Measurements from ENCODE around the gene GINS2.

Gene GINS2

GRCh38 chr16:85689950-85690320, 1.2 kb upstream of the GINS2 start:
- DNase-seq (ENCODE audit: low read depth) = no peak

- no peak for DNase-seq (ENCODE audit: low read depth)
Observed at GRCh38 chr16:85689285-85689949, 663 bp upstream of the GINS2 start.

DNA sequence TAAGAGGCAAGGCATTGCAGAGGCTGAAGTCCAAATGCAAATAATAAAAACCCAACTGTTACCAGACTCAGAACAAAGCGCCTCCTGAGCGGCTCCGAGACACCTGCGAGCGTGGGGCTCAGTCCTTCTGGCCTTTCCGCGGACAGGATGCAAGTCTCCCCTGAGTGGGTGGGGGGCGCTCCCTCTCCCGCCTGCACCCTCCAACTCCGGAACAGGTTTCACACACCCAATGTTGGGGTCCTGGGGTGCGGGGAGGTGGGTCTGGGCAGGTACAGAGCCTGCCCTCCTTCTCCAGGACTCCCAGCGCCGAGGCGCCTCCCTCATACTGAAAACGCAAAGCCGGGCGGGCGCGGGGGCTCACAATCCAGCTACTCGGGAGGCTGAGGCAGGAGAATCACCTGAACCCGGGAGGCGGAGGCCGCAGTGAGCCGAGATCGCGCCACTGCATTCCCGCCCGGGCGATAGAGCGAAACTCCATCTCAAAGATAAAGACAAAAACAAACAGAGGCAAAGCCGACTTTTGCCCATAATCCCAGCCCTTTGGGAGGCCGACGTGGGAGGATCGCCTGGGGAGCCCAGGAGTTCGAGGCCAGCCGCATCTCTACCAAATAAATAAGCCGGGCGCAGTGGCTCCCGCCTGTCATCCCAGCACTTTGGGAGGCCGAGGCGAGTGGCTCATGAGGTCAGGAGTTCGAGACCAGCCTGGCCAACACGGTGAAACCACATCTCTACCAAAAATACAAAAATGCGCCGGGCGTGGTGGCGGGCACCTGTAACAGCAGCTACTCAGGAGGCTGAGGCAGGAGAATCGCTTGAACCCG, 893 bp downstream of the GINS2 start:
- no peak for DNase-seq (ENCODE audit: low read depth)

DNA sequence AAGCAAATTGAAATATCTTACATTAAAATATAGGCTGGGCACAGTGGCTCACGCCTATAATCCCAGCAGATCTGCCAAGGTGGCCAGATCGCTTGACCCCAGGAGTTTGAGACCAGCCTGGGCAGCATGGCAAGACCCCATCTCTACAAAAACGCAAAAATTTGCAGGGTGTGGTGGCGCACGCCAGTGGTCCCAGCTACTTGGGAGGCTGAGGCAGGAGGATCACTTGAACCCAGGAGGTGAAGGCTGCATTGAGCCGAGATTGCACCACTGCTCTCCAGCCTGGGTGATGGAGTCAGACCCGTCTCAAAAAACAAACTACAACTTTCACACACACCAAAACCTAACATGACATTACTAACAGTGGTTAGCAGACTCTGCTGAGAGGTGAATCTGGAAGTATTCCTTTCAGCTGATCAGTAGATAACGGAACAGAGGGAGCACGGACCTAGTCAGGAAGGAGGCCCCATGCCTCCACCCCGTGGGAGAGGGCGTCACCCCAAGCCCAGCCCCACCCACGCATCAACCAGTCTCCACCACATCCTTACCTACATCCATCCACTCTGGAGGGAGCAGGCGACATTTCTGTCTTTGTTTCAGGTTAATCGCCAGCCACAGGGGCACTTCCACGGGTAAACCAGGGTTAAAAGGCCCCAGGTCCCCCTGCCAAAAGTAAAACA, 1.7 kb downstream of the GINS2 start:
- DNase-seq (ENCODE audit: low read depth) = no peak

DNA sequence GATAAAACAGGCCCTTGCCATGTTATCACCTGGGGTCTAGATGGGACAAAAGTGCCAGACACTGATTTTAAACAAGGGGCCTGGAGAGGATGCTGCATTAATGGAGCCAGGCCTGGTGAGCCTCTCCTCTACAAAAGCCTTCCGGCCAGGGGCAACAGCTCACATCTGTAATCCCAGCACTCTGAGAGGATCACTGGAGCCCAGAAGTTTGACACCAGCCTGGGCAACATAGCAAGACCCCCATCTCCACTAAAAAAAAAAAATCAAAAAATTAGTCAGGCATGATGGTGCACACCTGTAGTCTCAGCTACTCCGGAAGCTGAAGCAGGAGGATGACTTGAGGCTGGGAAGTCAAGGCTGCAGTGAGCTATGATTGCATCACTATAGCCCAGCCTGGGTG, 3.5 kb downstream of the GINS2 start:
- DNase-seq (ENCODE audit: low read depth) = no peak

DNA sequence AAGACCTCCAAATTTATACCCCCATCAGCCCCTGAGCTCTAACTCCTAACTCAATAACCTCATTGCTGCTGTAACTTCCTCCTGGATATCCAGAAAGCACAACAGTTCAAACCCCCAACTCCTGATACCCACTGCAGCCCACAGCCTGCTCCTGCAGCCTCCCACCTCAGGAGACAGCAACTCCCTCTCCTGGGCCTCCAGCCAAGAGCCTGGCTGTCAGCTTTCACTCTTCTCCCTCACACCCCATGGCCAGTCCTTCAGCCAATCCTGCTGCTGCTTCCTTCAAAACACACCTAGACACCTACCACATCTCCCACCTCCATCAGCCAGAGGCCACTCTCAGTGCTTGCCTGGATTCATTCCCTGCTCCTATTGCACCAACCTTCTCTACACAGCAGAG, 5.4 kb downstream of the GINS2 start:
- no peak for DNase-seq (ENCODE audit: low read depth)

GRCh38 chr16:85682516-85682915, 6.2 kb downstream of the GINS2 start:
- DNase-seq (ENCODE audit: low read depth) = no peak

DNA sequence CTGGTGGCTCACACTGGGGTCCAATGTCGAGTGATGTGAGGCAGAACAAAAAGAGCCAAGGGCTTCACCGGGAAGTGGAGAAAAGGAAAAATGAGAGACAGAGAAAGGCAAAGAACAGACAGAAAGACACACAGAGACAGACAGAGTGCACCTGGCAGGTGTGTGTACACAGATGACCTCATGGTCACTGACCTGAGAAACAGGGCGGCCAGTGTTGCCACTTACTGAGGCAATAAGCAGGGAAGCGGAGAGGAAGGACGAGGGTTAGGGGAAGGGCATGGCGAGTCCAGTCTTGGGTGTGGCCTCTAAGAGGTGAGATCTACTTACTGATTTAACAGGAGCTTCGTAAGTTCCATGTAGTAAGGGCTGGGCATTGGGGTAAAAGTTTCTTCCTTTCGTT, 7.5 kb downstream of the GINS2 start:
- DNase-seq (ENCODE audit: low read depth) = no peak

- no peak for DNase-seq (ENCODE audit: low read depth)
Observed at GRCh38 chr16:85680352-85680944, 8.3 kb downstream of the GINS2 start.

DNA sequence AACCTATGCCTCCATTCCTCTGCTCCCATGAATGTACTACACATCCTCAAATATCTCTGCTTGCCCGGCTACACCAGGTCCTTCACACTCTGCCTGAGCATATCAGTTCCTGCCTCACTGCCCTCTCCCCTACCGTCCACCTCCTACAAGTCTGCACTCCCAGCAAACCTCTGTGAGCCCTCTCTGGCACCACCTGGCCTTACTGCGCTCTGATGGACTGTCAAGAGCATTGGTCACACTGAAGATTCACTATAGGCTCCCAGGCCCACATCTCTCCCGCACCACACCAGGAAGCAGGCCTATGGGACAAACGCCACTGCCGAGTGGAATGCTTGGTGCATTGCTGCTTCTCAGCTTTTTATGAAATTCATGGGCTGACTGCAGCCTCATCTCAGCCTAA, 8.9 kb downstream of the GINS2 start:
- DNase-seq (ENCODE audit: low read depth) = no peak

GRCh38 chr16:85678821-85679220, 9.9 kb downstream of the GINS2 start:
- DNase-seq (ENCODE audit: low read depth) = no peak

- no peak for DNase-seq (ENCODE audit: low read depth)
Observed at GRCh38 chr16:85678016-85678415, 10.7 kb downstream of the GINS2 start.

- no peak for DNase-seq (ENCODE audit: low read depth)
Observed at GRCh38 chr16:85677383-85677967, 11.3 kb downstream of the GINS2 start.

DNA sequence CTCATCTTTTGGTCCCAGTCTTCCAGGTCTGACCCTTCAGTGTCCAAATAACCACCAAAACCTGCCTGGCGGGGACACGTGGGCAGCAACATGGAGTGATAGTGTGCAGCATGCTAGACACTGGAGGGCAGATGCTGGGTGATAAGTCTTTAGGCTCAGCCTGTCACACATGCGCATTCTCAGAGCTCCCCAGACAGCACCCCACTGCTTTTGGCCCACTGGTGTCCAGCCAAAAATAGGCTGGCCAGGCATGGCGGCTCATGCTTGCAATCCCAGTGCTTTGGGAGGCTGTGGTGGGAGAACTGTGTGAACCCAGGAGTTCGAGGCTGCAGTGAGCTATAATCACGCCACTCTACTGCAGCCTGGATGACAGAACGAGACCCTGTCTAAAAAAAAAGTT, 12.3 kb downstream of the GINS2 start:
- no peak for DNase-seq (ENCODE audit: low read depth)

DNA sequence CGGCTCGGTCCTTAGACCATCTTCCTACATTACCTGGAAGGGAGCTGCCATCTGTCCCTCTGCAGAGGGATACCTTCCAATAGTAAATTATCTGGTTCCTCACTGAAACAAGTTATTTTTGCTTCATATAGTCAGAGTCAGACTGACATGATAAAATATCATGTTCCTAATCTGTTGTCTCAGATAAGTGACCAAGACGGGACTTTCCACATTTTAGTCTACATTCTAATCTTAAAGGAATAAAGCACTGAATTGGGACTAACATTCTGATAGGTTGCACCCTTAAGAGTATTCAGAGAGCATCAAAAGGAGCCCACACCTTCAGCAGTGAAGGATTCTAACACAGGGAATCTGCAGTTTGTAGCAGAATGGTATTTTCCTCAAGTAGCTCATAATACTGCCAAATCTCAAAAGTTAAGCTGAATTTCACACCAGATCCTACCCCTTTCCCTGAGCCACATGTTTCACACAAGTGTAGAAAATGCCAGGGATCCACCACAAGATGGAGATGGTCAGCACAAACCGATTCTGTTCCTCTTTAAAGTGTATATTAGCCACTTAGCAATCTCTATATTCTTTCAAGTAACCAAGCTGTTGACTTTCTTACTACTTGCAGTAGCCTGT, 13.4 kb downstream of the GINS2 start:
- DNase-seq (ENCODE audit: low read depth) = no peak

- DNase-seq (ENCODE audit: low read depth) = no peak
Observed at GRCh38 chr16:85674828-85675227, 13.9 kb downstream of the GINS2 start.

DNA sequence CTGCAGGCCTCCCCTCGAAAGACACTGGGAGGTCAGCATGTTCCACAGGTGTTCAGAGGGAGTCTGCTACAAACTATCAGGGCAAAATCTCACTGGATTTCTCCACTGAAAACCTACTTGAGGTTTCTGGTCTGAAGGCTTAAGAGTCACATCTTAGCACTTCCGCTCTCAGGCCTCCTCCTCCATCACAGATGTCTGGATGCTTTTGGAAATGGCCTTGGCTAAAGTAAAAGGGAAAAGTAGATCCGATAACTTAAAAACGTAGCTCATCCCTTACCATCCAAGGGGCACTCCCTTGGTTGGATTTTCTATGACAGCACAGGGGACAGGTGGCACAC, 14.4 kb downstream of the GINS2 start:
- no peak for DNase-seq (ENCODE audit: low read depth)

- DNase-seq (ENCODE audit: low read depth) = no peak
Observed at GRCh38 chr16:85673529-85674417, 15.0 kb downstream of the GINS2 start.

DNA sequence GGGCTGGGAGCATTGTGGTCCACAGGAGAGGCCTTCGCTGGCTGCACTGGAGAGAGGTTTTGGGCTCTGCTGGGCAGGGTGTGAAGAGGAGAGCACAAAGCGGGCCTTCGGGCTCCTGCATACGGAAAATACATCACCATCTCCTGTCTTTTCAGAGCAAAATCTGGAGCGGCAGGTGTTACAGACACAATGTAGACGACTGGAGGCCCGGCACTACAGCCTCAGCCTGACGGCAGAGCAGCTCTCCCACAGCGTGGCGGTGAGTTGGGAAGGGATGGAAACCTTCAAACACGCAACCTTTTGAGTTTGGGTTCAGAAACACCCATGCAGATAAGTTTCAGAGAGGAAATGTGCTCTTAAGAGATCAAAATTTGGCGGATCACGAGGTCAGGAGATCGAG, 17.9 kb downstream of the GINS2 start:
- DNase-seq (ENCODE audit: low read depth) = no peak

GRCh38 chr16:85668676-85669424, 19.9 kb downstream of the GINS2 start:
- no peak for DNase-seq (ENCODE audit: low read depth)

Data from CMK (cell line).